Activated CD8-positive, alpha-beta T cell treated with anti-CD3 and anti-CD28 coated beads for 36 hours (primary cell): ENCODE results near the gene COX19. TPM values are rescaled to one million over a fixed set of nuclear protein-coding genes. Genes with fewer than 3 reads are reported as not detected.
A peak's percentile ranks its signal among the peaks of the same experiment; 100 is the strongest.

Experiments
- ATAC-seq: fragments of 200-7000 bp; cut with Tn5 transposase; one replicate; pipeline ENCODE4 v1.10.0; 2021; ENCODE audit warnings: mild to moderate bottlenecking, moderate library complexity
- CTCF ChIA-PET: fragments of 350-600 bp; sonication (Branson Sonifier 250); formaldehyde crosslinking; loops from one replicate; lab custom pipeline; 2021; ENCODE audit warnings: antibody characterized with exemption; lab: Charles Lee
- POLR2A ChIA-PET: fragments of 350-600 bp; sonication (Branson Sonifier 250); formaldehyde crosslinking; loops from one replicate; lab custom pipeline; 2021; ENCODE audit warnings: antibody characterized with exemption; lab: Charles Lee
- DNase-seq: peaks from one replicate; pipeline ENCODE4 v3.0.0-alpha.2; 2020
- H3K27ac Mint-ChIP-seq: one replicate; pipeline ENCODE4 v1.8.0; 2021; ENCODE audit warnings: mild to moderate bottlenecking, mixed read lengths
- H3K27me3 Mint-ChIP-seq: one replicate; pipeline ENCODE4 v1.8.0; 2021; ENCODE audit warnings: mixed read lengths
- H3K36me3 Mint-ChIP-seq: one replicate; pipeline ENCODE4 v1.8.0; 2021; ENCODE audit warnings: low read depth, mixed read lengths
- H3K4me1 Mint-ChIP-seq: one replicate; pipeline ENCODE4 v1.8.0; 2021; ENCODE audit warnings: low read depth, mixed read lengths
- H3K4me3 Mint-ChIP-seq: one replicate; pipeline ENCODE4 v1.8.0; 2021; ENCODE audit warnings: mild to moderate bottlenecking, moderate library complexity, mixed read lengths
- H3K9me3 Mint-ChIP-seq: one replicate; pipeline ENCODE4 v1.8.0; 2021; ENCODE audit warnings: mixed read lengths
- intact Hi-C: fragments of 100-400 bp; cut with micrococcal nuclease; formaldehyde crosslinking; loops from one replicate; pipeline ENCODE4 v1.10.0; 2022
- total RNA-seq, 2 experiments: library from RNA; stranded (reverse); gene quantifications; one replicate each; pipeline ENCODE4 v1.2.3, GENCODE V29; 2021
- TF ChIP-seq, protein P1 (sequence below): fragments of 200-600 bp; IDR thresholded peaks from one replicate; pipeline ENCODE4 v1.8.0; 2022; ENCODE audit warnings: antibody characterized with exemption, mild to moderate bottlenecking

Gene COX19
- total RNA-seq, 2 experiments from 2014 or later, result 15.5 to 18.0 TPM

DNA sequence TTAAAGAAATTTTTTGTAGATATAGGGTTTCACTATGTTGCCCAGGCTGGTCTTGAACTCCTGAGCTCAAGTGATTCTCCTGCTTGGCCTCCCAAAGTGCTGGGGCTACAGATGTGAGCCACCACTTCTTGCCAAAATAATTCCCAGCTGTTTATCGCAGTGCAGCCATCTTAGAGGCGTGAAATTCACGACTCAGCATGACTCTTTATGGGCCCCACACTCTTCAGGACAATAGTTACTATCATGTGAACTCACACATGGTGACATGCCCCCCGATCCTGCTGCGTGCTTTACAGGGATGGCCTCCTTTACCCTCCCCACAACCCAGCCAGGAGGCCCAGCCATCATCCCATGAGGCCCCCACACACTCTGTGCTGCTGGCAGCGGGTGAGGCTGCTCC is 4.6 kb downstream of the COX19 start:
- H3K27me3 Mint-ChIP-seq, result no peaks in the 10 kb centered on the region
- intact Hi-C loops, result loop anchor here (5.0 kb wide), 1 partner anchor 63 kb away; no protein-coding TSS in a partner anchor
- DNase-seq, result no peak
- H3K9me3 Mint-ChIP-seq, result no peaks in the 10 kb centered on the region
- TF ChIP-seq, protein P1, sequence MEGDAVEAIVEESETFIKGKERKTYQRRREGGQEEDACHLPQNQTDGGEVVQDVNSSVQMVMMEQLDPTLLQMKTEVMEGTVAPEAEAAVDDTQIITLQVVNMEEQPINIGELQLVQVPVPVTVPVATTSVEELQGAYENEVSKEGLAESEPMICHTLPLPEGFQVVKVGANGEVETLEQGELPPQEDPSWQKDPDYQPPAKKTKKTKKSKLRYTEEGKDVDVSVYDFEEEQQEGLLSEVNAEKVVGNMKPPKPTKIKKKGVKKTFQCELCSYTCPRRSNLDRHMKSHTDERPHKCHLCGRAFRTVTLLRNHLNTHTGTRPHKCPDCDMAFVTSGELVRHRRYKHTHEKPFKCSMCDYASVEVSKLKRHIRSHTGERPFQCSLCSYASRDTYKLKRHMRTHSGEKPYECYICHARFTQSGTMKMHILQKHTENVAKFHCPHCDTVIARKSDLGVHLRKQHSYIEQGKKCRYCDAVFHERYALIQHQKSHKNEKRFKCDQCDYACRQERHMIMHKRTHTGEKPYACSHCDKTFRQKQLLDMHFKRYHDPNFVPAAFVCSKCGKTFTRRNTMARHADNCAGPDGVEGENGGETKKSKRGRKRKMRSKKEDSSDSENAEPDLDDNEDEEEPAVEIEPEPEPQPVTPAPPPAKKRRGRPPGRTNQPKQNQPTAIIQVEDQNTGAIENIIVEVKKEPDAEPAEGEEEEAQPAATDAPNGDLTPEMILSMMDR, result no peak
- no peak overlapping the region for H3K4me3 Mint-ChIP-seq
- ChIA-PET CTCF (no interaction called here), POLR2A (no interaction called here)
- H3K36me3 Mint-ChIP-seq, result peaks cover 39% of the 10 kb centered on the region
- no peak for ATAC-seq
- peaks cover 27% of the 10 kb centered on the region for H3K4me1 Mint-ChIP-seq
- H3K27ac Mint-ChIP-seq, result peak overlapping the region; percentile 8

DNA sequence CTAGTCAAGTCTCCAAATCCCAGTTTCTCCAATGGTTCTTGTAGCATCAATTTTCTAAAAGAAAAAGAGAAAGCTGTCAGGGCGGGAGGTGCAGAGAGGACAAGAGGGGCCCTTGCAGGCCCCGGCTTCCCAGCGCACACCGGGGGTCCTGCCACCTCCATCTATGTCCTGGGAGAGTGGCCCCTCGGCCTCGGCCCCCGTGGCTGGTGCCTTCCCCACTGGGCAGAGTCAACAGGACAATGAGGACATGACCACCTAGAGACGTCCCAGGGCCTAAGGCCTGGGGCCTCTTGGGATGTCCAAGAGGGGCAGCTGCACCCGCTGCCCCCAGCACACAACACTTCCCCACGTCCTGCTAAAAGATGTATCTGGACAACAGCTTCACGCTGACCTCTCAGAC is 5.9 kb downstream of the COX19 start:
- TF ChIP-seq, protein P1, result no peak
- Mint-ChIP-seq H3K27me3 (no peaks in the 10 kb centered on the region), H3K9me3 (no peaks in the 10 kb centered on the region), H3K4me3 (no peak overlapping the region), H3K36me3 (peaks cover 39% of the 10 kb centered on the region), H3K27ac (no peak overlapping the region), H3K4me1 (peaks cover 39% of the 10 kb centered on the region)
- ATAC-seq (no peak), DNase-seq (no peak)
- ChIA-PET POLR2A (no interaction called here), CTCF (interaction anchor here (1.1 kb wide), 1 partner anchor 23 kb away, joined by 3 read pairs; no protein-coding TSS in a partner anchor)
- intact Hi-C loops, result no loop called here

DNA sequence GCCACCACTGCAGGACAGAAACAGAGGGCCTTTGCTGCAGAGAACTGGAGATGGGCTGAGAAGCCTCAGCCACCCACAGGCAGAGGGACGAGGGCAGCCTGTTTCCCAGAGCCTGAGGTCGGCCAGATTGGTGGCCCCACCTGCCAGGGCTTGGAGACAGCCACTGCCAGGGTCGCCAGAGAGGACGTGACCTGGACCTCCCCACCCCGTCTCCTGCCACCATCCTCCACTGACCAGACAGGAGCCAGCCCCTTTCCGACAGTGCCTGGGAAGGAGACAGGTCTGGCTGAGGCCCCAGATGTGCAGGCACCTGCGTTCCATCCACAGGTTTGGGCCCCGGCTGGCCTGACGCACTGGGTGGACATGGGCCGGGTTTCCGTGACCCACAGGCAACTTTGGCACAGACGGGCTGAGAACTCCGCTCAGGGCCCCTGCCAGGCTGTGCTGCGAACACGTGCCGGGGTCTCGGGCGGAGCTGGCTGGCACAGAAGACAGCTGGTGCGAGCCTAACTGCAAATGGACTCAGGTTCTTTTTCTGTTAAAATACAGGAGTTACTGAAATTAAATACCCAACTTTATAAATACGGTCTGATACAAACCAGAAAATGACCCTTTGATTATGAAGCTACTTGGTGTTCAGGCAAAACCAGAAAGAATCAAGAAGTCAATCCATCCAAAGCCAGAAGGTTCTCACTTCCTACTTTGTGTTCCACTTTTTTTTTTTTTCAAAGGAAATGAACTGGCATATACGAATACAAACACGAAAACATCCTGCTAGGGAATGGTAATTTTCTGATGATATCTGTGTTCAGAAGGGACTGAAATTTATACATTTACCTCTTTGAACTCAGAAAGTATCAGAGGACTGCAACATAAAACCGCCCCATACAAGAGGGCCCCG is 6.9 kb downstream of the COX19 start:
- DNase-seq (no peak), ATAC-seq (no peak)
- ChIA-PET POLR2A (interaction anchor here (0.9 to 1.1 kb wide), 3 partner anchors 7 to 81 kb away, joined by 3 to 5 read pairs (median 3); partner anchors contain the start of gene COX19), CTCF (interaction anchor here (1.1 to 2.5 kb wide), 2 partner anchors 24 to 25 kb away, joined by 3 to 14 read pairs; no protein-coding TSS in a partner anchor)
- peaks cover 43% of the 10 kb centered on the region for H3K4me1 Mint-ChIP-seq
- no peak overlapping the region for H3K27ac Mint-ChIP-seq
- intact Hi-C loops, result no loop called here
- TF ChIP-seq, protein P1, result no peak
- no peak overlapping the region for H3K4me3 Mint-ChIP-seq
- H3K27me3 Mint-ChIP-seq, result no peaks in the 10 kb centered on the region
- no peaks in the 10 kb centered on the region for H3K9me3 Mint-ChIP-seq
- H3K36me3 Mint-ChIP-seq, result peaks cover 35% of the 10 kb centered on the region

DNA sequence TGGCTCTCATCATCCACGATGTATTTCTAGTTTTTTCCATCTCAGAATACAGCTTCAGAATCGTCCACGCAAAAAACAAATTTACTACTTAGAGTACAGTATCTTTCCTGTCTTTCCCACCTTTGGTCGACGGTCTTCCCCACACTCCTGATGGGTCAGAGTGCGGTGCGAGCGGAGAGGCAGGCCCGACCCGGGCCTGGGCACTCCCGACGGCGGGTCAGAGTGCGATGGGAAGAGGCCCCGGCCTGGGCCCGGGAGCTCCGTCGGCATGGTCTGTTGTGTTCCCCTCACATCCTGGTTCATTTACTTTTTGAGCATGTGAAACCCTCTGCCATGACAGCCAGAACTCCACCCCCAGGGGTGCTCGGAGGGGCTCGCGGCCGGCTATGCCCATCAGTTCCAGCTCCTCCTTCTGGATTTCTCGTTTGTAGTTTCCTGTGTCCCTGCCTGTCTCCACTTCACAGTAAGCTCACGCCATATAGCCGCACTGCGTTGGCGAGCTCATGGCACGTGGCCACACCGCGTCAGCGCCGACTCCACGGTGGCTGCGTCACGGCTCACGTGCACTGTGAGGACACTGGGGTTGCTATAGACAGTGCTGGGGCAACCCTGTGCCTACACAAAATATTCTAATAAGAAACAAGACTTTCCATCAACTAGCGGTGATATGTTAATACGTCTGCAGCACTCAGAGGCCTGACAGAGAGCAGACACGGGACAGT is 7.8 kb downstream of the COX19 start:
- TF ChIP-seq, protein P1, result no peak
- Mint-ChIP-seq H3K36me3 (peaks cover 27% of the 10 kb centered on the region), H3K27me3 (no peaks in the 10 kb centered on the region), H3K4me3 (no peak overlapping the region), H3K9me3 (no peaks in the 10 kb centered on the region), H3K27ac (peak overlapping the region; percentile 55), H3K4me1 (peaks cover 35% of the 10 kb centered on the region)
- POLR2A ChIA-PET, result interaction anchor here (0.9 to 1.3 kb wide), 8 partner anchors 8 to 89 kb away, joined by 3 to 5 read pairs (median 4); partner anchors contain the start of genes ADAP1 and COX19
- DNase-seq (no peak), ATAC-seq (no peak)
- intact Hi-C loops, result no loop called here
- CTCF ChIA-PET, result interaction anchor here (0.8 to 2.5 kb wide), 3 partner anchors 26 to 95 kb away, joined by 3 to 14 read pairs (median 3); no protein-coding TSS in a partner anchor
